GM12878 (cell line): ENCODE results near the gene LRBA. TPM values are rescaled to one million over a fixed set of nuclear protein-coding genes. Genes with fewer than 3 reads are reported as not detected.

Experiments used
- ATAC-seq: fragments of 200-7000 bp; cut with Tn5 transposase; 3 replicates; pipeline ENCODE4 v1.9.1; 2020; ENCODE audit warnings: mild to moderate bottlenecking, moderate library complexity
- BruUV-seq: library from RNA; stranded (reverse); fragments of 400-500 nt; replicated peaks from 2 replicates; lab custom pipeline; 2021; lab: Mats Ljungman, UMichigan
- CTCF ChIA-PET: fragments of 300-600 bp; sonication (Branson Sonifier 250); formaldehyde crosslinking; extraction: SDS; loops from one replicate; lab custom pipeline; 2021; ENCODE audit warnings: inconsistent platforms; lab: Yijun Ruan, JAX
- POLR2A ChIA-PET: fragments of 350-600 bp; formaldehyde crosslinking; extraction: SDS; loops from one replicate; lab custom pipeline; 2021; ENCODE audit warnings: inconsistent platforms; lab: Charles Lee
- RAD21 ChIA-PET: fragments of 300-600 bp; sonication (Branson Sonifier 250); formaldehyde crosslinking; loops from one replicate; lab custom pipeline; 2023; ENCODE audit warnings: antibody characterized with exemption; ENCODE audit not compliant: unreplicated experiment; lab: Charles Lee
- SMC1A ChIA-PET: fragments of 300-600 bp; sonication (Branson Sonifier 250); formaldehyde crosslinking; loops from one replicate; lab custom pipeline; 2023; ENCODE audit not compliant: unreplicated experiment, uncharacterized antibody; lab: Charles Lee
- DNase-seq: peaks from one replicate; pipeline ENCODE4 v3.0.0-alpha.2; 2011; ENCODE audit warnings: low read depth, low spot score
- FAIRE-seq: peaks from 3 replicates; lab custom pipeline; 2011; peaks lifted over from hg19 to GRCh38; lab: Jason Lieb, UNC
- H2AFZ ChIP-seq: 2 replicates; pipeline ENCODE4 v1.6.0; 2011; ENCODE audit warnings: low read depth, low read length, control low read depth; ENCODE audit not compliant: control insufficient read depth
- H3K27ac ChIP-seq: 2 replicates; pipeline ENCODE4 v1.5.1; 2011; ENCODE audit warnings: control low read depth; ENCODE audit not compliant: control insufficient read depth, insufficient read depth
- H3K27me3 ChIP-seq, 2 experiments: replicated peaks in 1 of 2; 2 replicates each; pipeline versions ENCODE4 v1.6.0 to v1.6.1; 2011; ENCODE audit warnings: low read length in 1 of 2; ENCODE audit not compliant: control insufficient read depth in 2 of 2, insufficient read depth in 2 of 2
- H3K36me3 ChIP-seq, 2 experiments: 2 replicates each; pipeline ENCODE4 v1.5.1; 2011; ENCODE audit warnings: low read length in 1 of 2; ENCODE audit not compliant: control insufficient read depth in 2 of 2, insufficient read depth in 2 of 2
- H3K4me1 ChIP-seq: 2 replicates; pipeline ENCODE4 v1.6.1; 2011; ENCODE audit warnings: mild to moderate bottlenecking, low read length, moderate library complexity, mixed read lengths; ENCODE audit not compliant: control insufficient read depth, insufficient read depth
- H3K4me2 ChIP-seq: 2 replicates; pipeline ENCODE4 v1.6.0; 2011; ENCODE audit warnings: control low read depth; ENCODE audit not compliant: control insufficient read depth, insufficient read depth
- H3K4me3 ChIP-seq: fragments of 200-600 bp; sonication (generic); 2 replicates; pipeline ENCODE4 v1.5.1; 2016
- H3K79me2 ChIP-seq: 2 replicates; pipeline ENCODE4 v1.6.0; 2011; ENCODE audit warnings: low read length; ENCODE audit not compliant: control insufficient read depth, insufficient read depth
- H3K9ac ChIP-seq: 2 replicates; pipeline ENCODE4 v1.8.0; 2011; ENCODE audit warnings: low read length, control low read depth, mixed read lengths; ENCODE audit not compliant: control insufficient read depth, insufficient read depth
- H3K9me3 ChIP-seq: replicated peaks from 3 replicates; pipeline ENCODE4 v1.5.1; 2011; ENCODE audit warnings: mild to moderate bottlenecking, low read length; ENCODE audit not compliant: control insufficient read depth, insufficient read depth
- H4K20me1 ChIP-seq: 2 replicates; pipeline ENCODE4 v1.6.0; 2011; ENCODE audit not compliant: control insufficient read depth, insufficient read depth
- BCL3 ChIP-seq: IDR thresholded peaks from 2 replicates; pipeline ENCODE4 v1.6.1; 2011; ENCODE audit warnings: borderline replicate concordance, low read depth, mild to moderate bottlenecking, moderate library complexity, low read length; ENCODE audit not compliant: insufficient read depth, poor library complexity, severe bottlenecking
- CREM ChIP-seq: IDR thresholded peaks from 2 replicates; pipeline ENCODE4 v1.6.1; 2014; ENCODE audit warnings: antibody characterized with exemption, low read depth
- CTCF ChIP-seq, 3 experiments: IDR thresholded peaks in 2 of 3; conservative IDR thresholded peaks in 1 of 3; 2 replicates each; pipeline ENCODE4 v1.5.1; 2011; ENCODE audit warnings: low read depth in 3 of 3, low read length in 3 of 3, mild to moderate bottlenecking in 3 of 3, control low read depth in 2 of 3, moderate library complexity in 2 of 3, inconsistent platforms in 1 of 3, mixed read lengths in 1 of 3; ENCODE audit not compliant: control insufficient read depth in 2 of 3, insufficient read depth in 1 of 3; ENCODE audit errors: extremely low read depth in 1 of 3
- ESRRA ChIP-seq: IDR thresholded peaks from 2 replicates; pipeline ENCODE4 v1.6.1; 2012; ENCODE audit warnings: mild to moderate bottlenecking, low read length, improper control_type of control experiment
- ETV6 ChIP-seq, 2 experiments: fragments of 450-650 bp in 1 of 2; IDR thresholded peaks in 1 of 2; conservative IDR thresholded peaks in 1 of 2; 2 replicates each; pipeline ENCODE4 v1.6.1; 2014; ENCODE audit warnings: antibody characterized with exemption in 1 of 2, borderline replicate concordance in 1 of 2, low read depth in 1 of 2, mild to moderate bottlenecking in 1 of 2, moderate library complexity in 1 of 2
- HDAC2 ChIP-seq: fragments of 200-600 bp; sonication (generic); IDR thresholded peaks from 2 replicates; pipeline ENCODE4 v1.6.1; 2017
- KDM1A ChIP-seq: fragments of 200-600 bp; sonication (generic); IDR thresholded peaks from 2 replicates; pipeline ENCODE4 v1.6.1; 2016; ENCODE audit warnings: borderline replicate concordance
- NFXL1 ChIP-seq: fragments of 450-650 bp; IDR thresholded peaks from 2 replicates; pipeline ENCODE4 v1.6.1; 2017; ENCODE audit warnings: antibody characterized with exemption, mild to moderate bottlenecking, borderline replicate concordance
- NR2F1 ChIP-seq: fragments of 450-650 bp; conservative IDR thresholded peaks from 2 replicates; pipeline ENCODE4 v1.6.1; 2017; ENCODE audit warnings: mild to moderate bottlenecking
- POLR2AphosphoS2 ChIP-seq: IDR thresholded peaks from 2 replicates; pipeline ENCODE4 v1.6.1; 2011; ENCODE audit warnings: low read depth, mild to moderate bottlenecking, low read length, improper control_type of control experiment, moderate library complexity
- RFX5 ChIP-seq: IDR thresholded peaks from 2 replicates; pipeline ENCODE4 v1.6.1; 2011; ENCODE audit warnings: low read depth, low read length, improper control_type of control experiment
- TAF1 ChIP-seq: IDR thresholded peaks from 2 replicates; pipeline ENCODE4 v1.6.1; 2011; ENCODE audit warnings: mild to moderate bottlenecking, low read depth, low read length, borderline replicate concordance
- YY1 ChIP-seq: IDR thresholded peaks from 2 replicates; pipeline ENCODE4 v1.6.1; 2011; ENCODE audit warnings: low read depth, mild to moderate bottlenecking, low read length
- ZNF217 ChIP-seq: fragments of 450-650 bp; IDR thresholded peaks from 2 replicates; pipeline ENCODE4 v1.6.1; 2017; ENCODE audit warnings: antibody characterized with exemption, mild to moderate bottlenecking
- WGBS: methylation state at CpG from one replicate; pipeline ENCODE4 v1.1.6; 2016; ENCODE audit warnings: low lambda C conversion rate; ENCODE audit not compliant: insufficient replicate concordance, insufficient coverage; ENCODE audit errors: missing lambda C conversion rate; 5-methylcytosine and 5-hydroxymethylcytosine counted together
- in situ Hi-C: fragments of 300-500 bp; cut with MboI; formaldehyde crosslinking; loops from 9 replicates; pipeline ENCODE4 v1.14.3; 2018; ENCODE audit warnings: mixed read lengths
- intact Hi-C: fragments of 100-400 bp; cut with micrococcal nuclease; formaldehyde crosslinking; loops from one replicate; pipeline ENCODE4 v1.14.2; 2022; ENCODE audit not compliant: unreplicated experiment
- polyA plus RNA-seq, 11 experiments: library from polyadenylated mRNA; depleted of rRNA in 4 of 11; unstranded in 6 of 11; stranded (reverse) in 5 of 11; fragments of >200 nt; fragmentation: Nextera tagmentation in 4 of 11; fragmentation: Illumina TruSeq in 1 of 11; extraction: Ambion mirVana in 4 of 11; extraction: Trizol in 1 of 11; gene quantifications; 1 replicate in 1 of 11; 2 replicates in 10 of 11; pipeline versions ENCODE4 v1.2.1 to v1.2.3, GENCODE V29; 2011 to 2016; ENCODE audit warnings: inconsistent platforms in 2 of 11, missing spikeins in 2 of 11, low read depth in 1 of 11
- total RNA-seq, 4 experiments: library from RNA; depleted of rRNA in 3 of 4; stranded (reverse); fragments of >200 nt in 3 of 4; fragmentation: Illumina TruSeq in 1 of 4; extraction: Trizol in 1 of 4; gene quantifications; 2 replicates each; pipeline versions ENCODE4 v1.2.1 to v1.2.3, GENCODE V29; 2013 to 2021

The LRBA gene
- total and polyA plus RNA-seq, 10 of the 15 experiments (the other 5 are each of a cell fraction or from before 2014, with no cell fraction given), result 20.3 to 93.4 (median 55.0) TPM

- POLR2A ChIA-PET, result no interaction called here
- Histone ChIP-seq H4K20me1 (no peaks in the 10 kb centered on the region), H3K4me3 (no peak overlapping the region), H3K27me3 (no peaks in the 10 kb centered on the region), H3K4me2 (no peak overlapping the region), H3K79me2 (no peaks in the 10 kb centered on the region), H2AFZ (no peak overlapping the region), H3K9me3 (no peaks in the 10 kb centered on the region), H3K4me1 (no peaks in the 10 kb centered on the region), H3K36me3 (no peaks in the 10 kb centered on the region; a peak in 1 of 4 replicates), H3K27ac (no peak overlapping the region), H3K9ac (no peak overlapping the region)
- in situ Hi-C loops (no loop called here), intact Hi-C loops (no loop called here)
- no peak for DNase-seq
- 57% methylated on average over 6 of the region's 6 CpGs for WGBS
- BruUV-seq, result no TSS peak
- FAIRE-seq, result no peak
- RAD21 ChIA-PET, result no interaction called here
- SMC1A ChIA-PET, result interaction anchor here (1.2 kb wide), 1 partner anchor 15 kb away, joined by 3 read pairs; no protein-coding TSS in a partner anchor
- no peak for ATAC-seq
- CTCF ChIA-PET, result interaction anchor here (1.1 to 1.5 kb wide), 2 partner anchors 15 to 608 kb away, joined by 3 to 5 read pairs; no protein-coding TSS in a partner anchor
- TF ChIP-seq CREM (no peak), CTCF (IDR thresholded peaks at IDR 0.05 in 2 of 3, conservative IDR thresholded peaks at IDR 0.05 in 1 of 3; ENCODE audit: control insufficient read depth in 2 of 3, extremely low read depth in 1 of 3, insufficient read depth in 1 of 3, low read depth in 3 of 3, low read length in 3 of 3) (no peak)
These were observed 756.5 kb downstream of the LRBA start for GRCh38 chr4:150258569-150258968.

- H3K4me3 ChIP-seq, result no peak overlapping the region
- H3K27ac ChIP-seq, result no peak overlapping the region
- WGBS, result 64% methylated on average over 25 of the region's 25 CpGs
- no peaks in the 10 kb centered on the region for H3K4me1 ChIP-seq
- in situ Hi-C loops (no loop called here), intact Hi-C loops (no loop called here)
- POLR2A ChIA-PET, result no interaction called here
- CTCF ChIA-PET, result no interaction called here
- H2AFZ ChIP-seq, result no peak overlapping the region
- ATAC-seq (no peak), FAIRE-seq (no peak), DNase-seq (no peak)
- no peak overlapping the region for H3K4me2 ChIP-seq
- H4K20me1 ChIP-seq, result no peaks in the 10 kb centered on the region
- H3K27me3 ChIP-seq, result no peaks in the 10 kb centered on the region
- no TSS peak for BruUV-seq
- no peaks in the 10 kb centered on the region for H3K9me3 ChIP-seq
- SMC1A ChIA-PET, result no interaction called here
- H3K9ac ChIP-seq, result no peak overlapping the region
- H3K36me3 ChIP-seq, result no peaks in the 10 kb centered on the region
- no peaks in the 10 kb centered on the region for H3K79me2 ChIP-seq
- RAD21 ChIA-PET, result no interaction called here
- no peak for TF ChIP-seq ESRRA
- no peak for TF ChIP-seq BCL3
- TF ChIP-seq NFXL1, result no peak
- TF ChIP-seq ETV6 (conservative IDR thresholded peaks at IDR 0.05 in 1 of 2, IDR thresholded peaks at IDR 0.05 in 1 of 2; ENCODE audit: borderline replicate concordance in 1 of 2, low read depth in 1 of 2), result no peak
- no peak for TF ChIP-seq POLR2AphosphoS2
- TF ChIP-seq ZNF217, result no peak
- TF ChIP-seq KDM1A, result no peak
- TF ChIP-seq YY1, result no peak
- TF ChIP-seq NR2F1, result no peak
- no peak for TF ChIP-seq TAF1
- TF ChIP-seq HDAC2, result no peak
- no peak for TF ChIP-seq RFX5
These were observed 758.0 kb downstream of the LRBA start for GRCh38 chr4:150256841-150257730.
